NCI-H2227 treated with DMSO at 0.1 percent for 48 hours (cell line): ENCODE results near the gene UFC1.

Experiments
- DNase-seq: peaks from one replicate; lab custom pipeline; 2025; lab: John Stamatoyannopoulos, UW

The UFC1 gene

GRCh38 chr1:161133220-161133740 lies 20.5 kb upstream of the UFC1 start:
- DNase-seq, result peak; percentile 61

- no peak for DNase-seq
These were observed 15.9 kb upstream of the UFC1 start for GRCh38 chr1:161137881-161138280.

GRCh38 chr1:161138431-161138830 lies 15.3 kb upstream of the UFC1 start:
- no peak for DNase-seq

- DNase-seq, result peak; percentile 4
These were observed 14.0 kb upstream of the UFC1 start for GRCh38 chr1:161139766-161140165.

- DNase-seq, result no peak
These were observed 12.9 kb upstream of the UFC1 start for GRCh38 chr1:161140755-161141400.

- DNase-seq, result no peak
These were observed 7.9 kb upstream of the UFC1 start for GRCh38 chr1:161145832-161146231.

- DNase-seq, result no peak
These were observed 602 bp upstream of the UFC1 start for GRCh38 chr1:161153176-161153575.

- no peak for DNase-seq
These were observed 4.1 kb downstream of the UFC1 start for GRCh38 chr1:161157867-161158266.

- DNase-seq, result no peak
These were observed 4.7 kb downstream of the UFC1 start for GRCh38 chr1:161158316-161159010.

GRCh38 chr1:161159087-161159912 lies 5.5 kb downstream of the UFC1 start, which contains the start of gene USP21:
Gene USP21 (plus strand): TSS chr1:161159500. CDS start chr1:161160641, 1,141 bp downstream.
- peak; percentile 96 for DNase-seq

GRCh38 chr1:161159913-161160243 lies 6.1 kb downstream of the UFC1 start:
- DNase-seq, result no peak

GRCh38 chr1:161160671-161161145 lies 6.9 kb downstream of the UFC1 start:
- no peak for DNase-seq

GRCh38 chr1:161161652-161162051 lies 7.9 kb downstream of the UFC1 start:
- no peak for DNase-seq

GRCh38 chr1:161162052-161162451 lies 8.3 kb downstream of the UFC1 start:
- no peak for DNase-seq

- no peak for DNase-seq
These were observed 9.0 kb downstream of the UFC1 start for GRCh38 chr1:161162806-161163205.

GRCh38 chr1:161163793-161164192 lies 10.0 kb downstream of the UFC1 start:
- no peak for DNase-seq

- no peak for DNase-seq
These were observed 11.3 kb downstream of the UFC1 start for GRCh38 chr1:161164901-161165610.

- peak; percentile 99 for DNase-seq
These were observed 12.2 kb downstream of the UFC1 start, which contains the start of gene PPOX for GRCh38 chr1:161165742-161166668. Gene PPOX (plus strand): TSS chr1:161166426. CDS start chr1:161166848, 422 bp downstream.

GRCh38 chr1:161166669-161167548 lies 13.1 kb downstream of the UFC1 start:
- peak; percentile 18 for DNase-seq

- no peak for DNase-seq
These were observed 15.1 kb downstream of the UFC1 start for GRCh38 chr1:161168906-161169305.
